OCI-LY7 (cell line): ENCODE results near the gene NAB2. TPM values are rescaled to one million over a fixed set of nuclear protein-coding genes. Genes with fewer than 3 reads are reported as not detected.

Experiments
- BruUV-seq: library from RNA; stranded (reverse); fragments of 400-500 nt; replicated peaks from 2 replicates; lab custom pipeline; 2021; lab: Mats Ljungman, UMichigan
- CTCF ChIA-PET: fragments of 300-600 bp; sonication (Branson Sonifier 250); formaldehyde crosslinking; loops from one replicate; lab custom pipeline; 2022; ENCODE audit warnings: antibody characterized with exemption; ENCODE audit not compliant: unreplicated experiment; lab: Charles Lee
- POLR2A ChIA-PET: fragments of 300-600 bp; sonication (Branson Sonifier 250); formaldehyde crosslinking; loops from one replicate; lab custom pipeline; 2022; ENCODE audit warnings: antibody characterized with exemption; lab: Charles Lee
- DNase-seq: peaks from one replicate; pipeline ENCODE4 v3.0.0-alpha.2; 2015; ENCODE audit warnings: low spot score
- H2AFZ ChIP-seq: fragments of 200-600 bp; sonication (generic), shearing (Covaris generic); 2 replicates; pipeline ENCODE4 v1.6.1; 2014; ENCODE audit warnings: mild to moderate bottlenecking, antibody characterized with exemption, low read length, moderate library complexity
- H3K27ac ChIP-seq: fragments of 200-600 bp; sonication (generic); 2 replicates; pipeline ENCODE4 v1.5.1; 2014; ENCODE audit warnings: mixed run types, low read depth, mild to moderate bottlenecking, moderate library complexity, low read length, inconsistent platforms; ENCODE audit not compliant: poor library complexity, severe bottlenecking
- H3K36me3 ChIP-seq: fragments of 200-600 bp; sonication (generic); 2 replicates; pipeline ENCODE4 v1.6.1; 2014; ENCODE audit warnings: mild to moderate bottlenecking, antibody characterized with exemption, low read length, moderate library complexity, mixed read lengths; ENCODE audit not compliant: insufficient read depth
- H3K4me1 ChIP-seq: fragments of 200-600 bp; sonication (generic); 2 replicates; pipeline ENCODE4 v1.5.1; 2014; ENCODE audit warnings: mild to moderate bottlenecking, low read length; ENCODE audit not compliant: insufficient read depth, poor library complexity, severe bottlenecking
- H3K4me2 ChIP-seq: fragments of 200-600 bp; sonication (generic); 2 replicates; pipeline ENCODE4 v1.6.1; 2014; ENCODE audit warnings: mild to moderate bottlenecking, low read length
- H3K4me3 ChIP-seq: fragments of 200-600 bp; sonication (generic); 2 replicates; pipeline ENCODE4 v1.5.1; 2014; ENCODE audit warnings: mild to moderate bottlenecking, low read depth, low read length; ENCODE audit not compliant: poor library complexity, severe bottlenecking
- H3K79me2 ChIP-seq: fragments of 200-600 bp; sonication (generic); 2 replicates; pipeline ENCODE4 v1.6.1; 2016; ENCODE audit warnings: low read depth, mild to moderate bottlenecking, low read length, moderate library complexity, mixed read lengths; ENCODE audit not compliant: insufficient read depth
- H3K9me2 ChIP-seq: fragments of 200-600 bp; sonication (generic); 2 replicates; pipeline ENCODE4 v1.6.1; 2016; ENCODE audit warnings: mild to moderate bottlenecking, low read length, mixed read lengths; ENCODE audit not compliant: insufficient read depth
- H3K9me3 ChIP-seq: fragments of 200-600 bp; sonication (generic); 2 replicates; pipeline ENCODE4 v1.6.1; 2014; ENCODE audit warnings: mild to moderate bottlenecking, mixed run types, low read length, mixed read lengths
- H4K20me1 ChIP-seq: fragments of 200-600 bp; sonication (generic); 2 replicates; pipeline ENCODE4 v1.6.1; 2014; ENCODE audit warnings: mild to moderate bottlenecking, antibody characterized with exemption, low read length, moderate library complexity, mixed read lengths; ENCODE audit not compliant: insufficient read depth
- EZH2phosphoT487 ChIP-seq: fragments of 200-600 bp; sonication (generic); IDR thresholded peaks from 2 replicates; pipeline ENCODE4 v1.6.1; 2018; ENCODE audit warnings: low read depth, borderline replicate concordance, mild to moderate bottlenecking, mixed run types, antibody characterized with exemption, low read length, moderate library complexity, mixed read lengths
- intact Hi-C: fragments of 100-400 bp; cut with micrococcal nuclease; formaldehyde crosslinking; loops from one replicate; pipeline ENCODE4 v1.10.0; 2022; ENCODE audit not compliant: unreplicated experiment
- total RNA-seq, 2 experiments: library from RNA; depleted of rRNA in 1 of 2; stranded (reverse); fragments of >200 nt in 1 of 2; shearing (Covaris generic) in 1 of 2; gene quantifications; 2 replicates each; pipeline ENCODE4 v1.2.3, GENCODE V29; 2014 to 2022
- TF ChIP-seq, protein P1 (sequence below): fragments of 200-600 bp; sonication (generic); conservative IDR thresholded peaks from 2 replicates; pipeline ENCODE4 v1.5.1; 2014; ENCODE audit warnings: mild to moderate bottlenecking, antibody characterized with exemption, low read length, moderate library complexity, mixed read lengths

Gene NAB2
- total RNA-seq, 2 experiments from 2014 or later, result 6.8 to 8.5 TPM

DNA sequence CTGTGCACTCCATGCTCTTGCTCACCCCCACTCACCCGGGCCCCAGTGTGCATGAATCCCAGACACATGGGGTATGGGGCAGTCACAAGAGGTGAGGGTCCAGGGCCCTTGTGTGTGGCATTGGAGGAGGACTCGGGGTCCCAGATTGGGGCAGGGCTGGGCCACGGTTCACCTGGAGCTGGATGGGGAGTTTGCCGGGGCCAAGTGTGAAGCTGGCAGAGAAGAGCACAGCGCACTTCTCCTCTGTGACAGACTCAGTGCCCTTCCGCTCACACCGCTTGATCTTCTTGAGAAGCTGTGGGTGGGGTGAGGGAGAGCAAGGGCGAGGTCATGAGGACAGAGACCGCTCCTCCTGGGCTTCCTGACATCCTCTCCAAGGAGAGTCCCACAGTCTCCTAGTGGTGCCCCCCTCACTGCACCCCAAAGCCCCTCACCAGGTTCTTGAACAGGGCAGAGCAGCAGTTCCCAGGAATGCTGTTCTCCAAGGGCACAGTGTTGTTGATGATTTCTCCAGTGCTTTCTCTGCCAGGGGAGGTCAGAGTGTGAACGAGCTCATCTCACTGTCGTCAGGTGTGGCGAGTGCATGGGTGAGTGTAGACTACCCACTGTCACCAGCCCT is 15.5 kb downstream of the NAB2 start:
- CTCF ChIA-PET, result interaction anchor here (0.5 to 1.1 kb wide), 2 partner anchors 15 to 898 kb away, joined by 3 read pairs; no protein-coding TSS in a partner anchor
- peaks cover 76% of the 10 kb centered on the region for H3K36me3 ChIP-seq

DNA sequence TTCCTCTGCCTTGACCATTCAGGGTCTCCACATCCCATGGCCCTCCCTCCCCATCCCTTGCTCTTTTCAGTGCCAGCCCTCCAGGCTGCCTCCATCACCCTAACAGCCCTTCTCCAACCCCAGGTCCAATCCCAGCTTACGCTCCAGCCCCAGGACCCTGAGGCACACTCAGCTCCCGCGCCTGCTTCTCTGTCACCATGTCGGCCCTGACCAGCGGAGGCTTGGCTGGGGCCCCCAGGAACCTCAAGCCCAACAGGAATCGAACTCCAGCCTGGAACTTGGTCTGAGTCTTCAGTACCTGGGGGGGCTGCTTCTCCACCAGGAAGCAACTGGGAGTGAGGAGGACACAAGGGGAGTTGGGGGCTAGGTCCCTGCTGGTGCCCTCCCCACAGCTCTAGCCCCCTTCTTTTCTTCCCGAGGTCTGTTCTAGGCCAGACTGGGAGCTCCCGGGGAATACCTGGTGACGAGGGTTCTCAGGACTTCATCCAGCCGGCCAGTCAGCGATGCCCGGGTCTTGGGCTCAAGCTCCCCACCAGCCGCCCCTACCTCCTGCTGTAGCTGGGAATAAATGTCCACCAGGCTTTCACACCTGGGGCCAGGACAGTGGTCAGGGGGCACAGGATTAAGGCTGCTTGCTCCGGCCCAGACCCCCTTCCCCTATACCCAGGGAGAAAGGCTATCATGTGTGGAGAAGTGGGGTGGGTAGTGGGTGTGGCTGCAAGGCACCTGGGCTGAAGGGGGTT is 16.3 kb downstream of the NAB2 start:
- Histone ChIP-seq H2AFZ (no peak overlapping the region), H3K4me1 (peaks cover 21% of the 10 kb centered on the region), H3K27ac (no peak overlapping the region), H3K36me3 (peaks cover 69% of the 10 kb centered on the region), H4K20me1 (no peaks in the 10 kb centered on the region), H3K9me3 (no peaks in the 10 kb centered on the region), H3K79me2 (peaks cover 21% of the 10 kb centered on the region; the same call in 1 of the 2 replicates), H3K9me2 (no peaks in the 10 kb centered on the region), H3K4me2 (no peak overlapping the region), H3K4me3 (no peak overlapping the region)
- no TSS peak for BruUV-seq
- intact Hi-C loops, result no loop called here
- ChIA-PET POLR2A (interaction anchor here (0.5 to 1.1 kb wide), 2 partner anchors 12 to 24 kb away, joined by 3 to 6 read pairs; no protein-coding TSS in a partner anchor), CTCF (interaction anchor here (0.6 kb wide), 1 partner anchor 14 kb away, joined by 3 read pairs; no protein-coding TSS in a partner anchor)
- DNase-seq, result no peak
- no peak for TF ChIP-seq EZH2phosphoT487
- TF ChIP-seq, protein P1, sequence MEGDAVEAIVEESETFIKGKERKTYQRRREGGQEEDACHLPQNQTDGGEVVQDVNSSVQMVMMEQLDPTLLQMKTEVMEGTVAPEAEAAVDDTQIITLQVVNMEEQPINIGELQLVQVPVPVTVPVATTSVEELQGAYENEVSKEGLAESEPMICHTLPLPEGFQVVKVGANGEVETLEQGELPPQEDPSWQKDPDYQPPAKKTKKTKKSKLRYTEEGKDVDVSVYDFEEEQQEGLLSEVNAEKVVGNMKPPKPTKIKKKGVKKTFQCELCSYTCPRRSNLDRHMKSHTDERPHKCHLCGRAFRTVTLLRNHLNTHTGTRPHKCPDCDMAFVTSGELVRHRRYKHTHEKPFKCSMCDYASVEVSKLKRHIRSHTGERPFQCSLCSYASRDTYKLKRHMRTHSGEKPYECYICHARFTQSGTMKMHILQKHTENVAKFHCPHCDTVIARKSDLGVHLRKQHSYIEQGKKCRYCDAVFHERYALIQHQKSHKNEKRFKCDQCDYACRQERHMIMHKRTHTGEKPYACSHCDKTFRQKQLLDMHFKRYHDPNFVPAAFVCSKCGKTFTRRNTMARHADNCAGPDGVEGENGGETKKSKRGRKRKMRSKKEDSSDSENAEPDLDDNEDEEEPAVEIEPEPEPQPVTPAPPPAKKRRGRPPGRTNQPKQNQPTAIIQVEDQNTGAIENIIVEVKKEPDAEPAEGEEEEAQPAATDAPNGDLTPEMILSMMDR, result no peak

More for the DNA sequence above, 15.5 kb downstream of the NAB2 start:
- peaks cover 14% of the 10 kb centered on the region for H3K4me1 ChIP-seq
- peaks cover 13% of the 10 kb centered on the region; the same call in 1 of the 2 replicates for H3K79me2 ChIP-seq
- no peak overlapping the region for H3K4me3 ChIP-seq
- H3K4me2 ChIP-seq, result no peak overlapping the region
- no peak overlapping the region for H3K27ac ChIP-seq
- intact Hi-C loops, result no loop called here
- no TSS peak for BruUV-seq
- DNase-seq, result no peak
- H2AFZ ChIP-seq, result no peak overlapping the region
- POLR2A ChIA-PET, result interaction anchor here (1.1 to 1.2 kb wide), 2 partner anchors 11 to 125 kb away, joined by 3 read pairs; partner anchors contain the start of gene SHMT2
- TF ChIP-seq EZH2phosphoT487, result no peak
- TF ChIP-seq, protein P1, result no peak
- no peaks in the 10 kb centered on the region for H3K9me2 ChIP-seq
- H3K9me3 ChIP-seq, result no peaks in the 10 kb centered on the region
- no peaks in the 10 kb centered on the region for H4K20me1 ChIP-seq
